Raji (cell line): ENCODE data around the gene CNEP1R1.
A peak's percentile ranks its signal among the peaks of the same experiment; 100 is the strongest.

Experiments used
- POLR2A ChIP-seq: IDR thresholded peaks from 2 replicates; pipeline ENCODE4 v1.6.1; 2011; ENCODE audit warnings: low read depth, low read length, control low read depth; ENCODE audit not compliant: insufficient read depth

The CNEP1R1 gene

DNA sequence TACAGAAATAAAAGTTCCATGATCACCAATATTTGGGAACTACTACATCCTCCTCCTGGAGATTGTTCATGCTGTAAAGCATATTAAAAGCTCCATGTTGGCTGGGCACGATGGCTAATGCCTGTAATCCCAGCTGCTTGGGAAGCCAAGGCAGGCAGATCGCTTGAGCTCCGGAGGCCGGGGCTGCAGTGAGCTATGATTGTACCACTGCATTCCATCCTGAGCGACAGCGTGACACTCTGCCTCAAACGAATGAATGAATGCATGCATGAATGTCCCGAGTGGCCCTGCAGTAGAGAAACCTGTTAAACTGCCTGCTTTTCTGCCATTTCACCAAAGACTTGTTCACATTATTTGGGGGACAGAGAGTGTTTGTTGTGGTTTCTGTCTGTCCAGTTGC is 15.0 kb downstream of the CNEP1R1 start:
- TF ChIP-seq POLR2A: no peak

DNA sequence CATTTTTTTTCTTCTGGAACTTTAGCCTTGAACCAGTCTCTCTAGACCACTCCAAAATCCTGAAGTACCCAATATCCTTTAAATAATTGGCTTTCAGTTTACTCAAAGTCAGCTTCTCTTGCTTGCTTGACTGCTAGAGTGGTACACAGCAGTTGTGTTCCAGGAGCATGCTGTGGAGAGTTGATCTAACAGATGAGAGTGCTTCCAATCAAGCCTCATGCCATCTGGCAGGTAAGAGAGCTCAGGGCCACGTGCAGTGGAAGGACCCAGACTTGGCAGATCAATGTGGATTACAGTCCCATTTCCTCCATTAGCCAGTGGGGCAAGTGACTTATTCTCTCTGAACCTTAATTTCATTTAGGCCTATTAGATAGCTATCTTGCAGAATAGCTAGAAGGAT is 15.7 kb downstream of the CNEP1R1 start:
- no peak for TF ChIP-seq POLR2A

DNA sequence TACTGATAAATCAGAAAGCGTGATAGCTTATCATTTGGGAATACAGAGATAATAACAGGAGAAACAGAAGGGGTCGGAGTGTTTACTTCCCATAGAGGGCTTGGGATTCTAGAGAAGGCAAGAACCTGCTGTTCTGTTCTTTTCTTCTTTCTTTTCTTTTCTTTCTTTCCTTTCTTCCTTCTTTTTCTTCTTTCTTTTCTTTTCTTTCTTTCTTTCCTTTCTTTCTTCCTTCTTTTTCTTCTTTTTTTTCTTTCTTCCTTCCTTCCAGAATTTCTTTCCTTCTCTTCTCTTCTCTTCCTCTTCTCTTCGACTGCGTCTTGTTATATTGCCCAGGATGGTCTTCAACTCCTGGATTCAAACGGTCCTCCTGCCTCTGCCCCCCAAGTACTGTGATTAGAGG is 18.3 kb downstream of the CNEP1R1 start:
- TF ChIP-seq POLR2A: no peak

DNA sequence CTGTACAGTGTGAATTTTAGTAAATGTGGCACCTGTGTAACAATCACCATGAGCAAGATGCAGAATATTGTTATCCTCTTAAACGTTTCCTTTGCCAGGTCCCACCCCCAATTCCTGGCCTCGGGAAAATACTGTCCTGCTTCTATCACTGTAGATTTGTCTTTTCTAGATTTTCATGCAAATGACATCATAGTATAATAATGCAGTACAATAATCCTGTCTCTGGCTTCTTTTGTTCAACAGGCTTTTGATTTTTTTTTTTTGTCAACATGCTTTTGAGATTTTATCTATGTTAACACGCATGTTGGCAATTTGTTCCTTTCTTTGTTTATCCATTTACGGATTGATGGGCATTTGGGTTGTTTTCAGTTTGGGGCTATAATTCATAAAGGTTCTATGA is 20.4 kb downstream of the CNEP1R1 start:
- no peak for TF ChIP-seq POLR2A

DNA sequence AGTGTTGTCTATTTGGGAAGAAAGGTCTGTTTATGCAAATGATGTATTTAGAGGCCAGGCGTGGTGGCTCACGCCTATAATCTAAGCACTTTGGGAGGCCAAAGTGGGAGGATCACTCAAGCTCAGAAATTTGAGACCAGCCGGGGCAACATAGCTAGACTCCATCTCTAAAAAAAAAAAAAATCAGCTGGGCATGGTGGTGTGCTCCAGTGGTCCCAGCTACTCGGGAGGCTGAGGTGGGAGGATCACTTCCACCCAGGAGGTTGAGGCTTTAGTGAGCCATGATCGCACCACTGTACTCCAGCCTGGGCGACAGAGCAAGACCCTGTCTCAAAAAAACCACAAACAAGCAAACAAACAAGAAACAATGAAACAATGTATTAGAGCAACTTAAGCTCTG is 21.8 kb downstream of the CNEP1R1 start:
- TF ChIP-seq POLR2A: no peak

DNA sequence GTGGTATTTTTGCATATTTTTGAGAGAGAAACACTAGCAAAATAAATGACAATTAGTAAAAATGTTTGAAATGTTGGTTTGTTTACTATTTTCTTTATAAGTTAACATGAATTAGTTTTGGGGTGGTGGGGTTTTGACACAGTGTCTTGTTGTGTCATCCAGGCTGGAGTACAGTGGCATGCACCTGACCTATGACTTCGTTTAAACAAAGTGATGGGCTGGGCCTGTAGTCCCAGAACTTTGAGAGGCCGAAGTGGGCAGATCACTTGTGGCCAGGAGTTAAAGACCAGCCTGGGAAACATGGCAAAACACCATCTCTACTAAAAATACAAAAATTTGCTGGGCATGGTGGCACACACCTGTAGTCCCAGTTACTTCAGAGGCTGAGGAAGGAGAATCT is 22.8 kb downstream of the CNEP1R1 start:
- no peak for TF ChIP-seq POLR2A

DNA sequence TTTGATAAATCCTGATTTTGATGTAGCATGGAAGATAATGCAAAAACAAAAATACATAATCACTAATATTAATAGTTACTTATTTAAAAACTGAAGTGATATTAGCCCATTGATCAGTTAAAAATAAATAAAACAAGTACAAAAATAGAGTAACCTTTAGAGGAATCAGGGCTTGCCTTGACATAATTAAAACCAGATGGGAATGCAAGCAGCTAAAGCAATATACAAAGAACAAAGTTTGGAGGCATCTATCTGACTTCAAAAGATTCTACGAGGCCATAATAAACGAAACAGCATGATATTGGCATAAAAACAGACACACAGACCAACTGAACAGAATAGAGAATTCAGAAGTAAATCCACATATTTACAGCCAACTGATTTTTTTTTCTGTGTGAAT is 25.8 kb downstream of the CNEP1R1 start:
- no peak for TF ChIP-seq POLR2A

DNA sequence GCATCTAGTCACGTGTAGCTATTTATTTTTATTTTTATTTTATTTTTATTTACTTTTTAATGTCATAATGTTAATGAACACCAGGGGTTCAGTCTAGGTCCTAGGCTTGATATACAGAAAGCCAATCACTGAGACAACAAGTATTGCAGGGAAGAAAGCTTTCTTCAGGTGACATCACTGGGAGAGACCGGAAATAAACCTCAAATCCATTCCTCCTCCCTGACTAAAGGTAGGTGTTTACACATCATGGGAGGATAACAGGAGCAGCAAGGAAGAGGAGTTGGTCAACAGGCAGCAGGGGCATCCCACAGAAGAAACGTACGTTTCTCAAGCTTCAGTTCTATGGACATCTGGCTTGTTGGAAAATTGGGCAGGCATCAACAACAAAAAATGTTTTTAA is 31.2 kb downstream of the CNEP1R1 start:
- TF ChIP-seq POLR2A: no peak

DNA sequence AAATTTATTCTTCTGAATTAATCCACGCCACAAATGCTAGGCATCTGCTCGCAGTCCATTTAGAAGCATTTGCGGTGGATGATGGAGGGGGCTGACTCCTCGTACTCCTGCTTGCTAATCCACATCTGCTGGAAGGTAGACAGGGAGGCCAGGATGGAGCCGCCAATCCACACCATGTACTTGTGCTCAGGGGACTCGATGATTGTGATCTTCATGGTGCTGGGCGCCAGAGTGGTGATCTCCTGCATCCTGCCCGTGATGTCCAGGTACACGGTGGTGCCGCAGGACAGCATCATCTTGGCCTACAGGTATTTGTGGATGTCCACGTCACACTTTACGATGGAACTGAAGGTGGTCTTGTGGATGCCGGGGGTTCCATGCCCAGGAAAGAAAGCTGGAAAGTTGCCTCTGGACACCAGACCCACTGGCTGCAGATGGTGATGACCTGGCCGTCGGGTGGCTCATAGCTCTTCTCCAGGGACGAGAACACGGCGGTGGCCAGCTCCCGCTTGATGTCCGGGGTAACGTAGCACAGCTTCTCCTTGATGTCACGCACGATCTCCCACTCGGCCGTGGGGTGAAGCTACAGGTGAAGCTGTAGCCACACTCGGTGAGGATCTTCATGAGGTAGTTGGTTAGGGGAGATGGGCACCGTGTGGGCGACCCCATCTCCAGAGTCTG is 33.2 kb downstream of the CNEP1R1 start:
- no peak for TF ChIP-seq POLR2A

DNA sequence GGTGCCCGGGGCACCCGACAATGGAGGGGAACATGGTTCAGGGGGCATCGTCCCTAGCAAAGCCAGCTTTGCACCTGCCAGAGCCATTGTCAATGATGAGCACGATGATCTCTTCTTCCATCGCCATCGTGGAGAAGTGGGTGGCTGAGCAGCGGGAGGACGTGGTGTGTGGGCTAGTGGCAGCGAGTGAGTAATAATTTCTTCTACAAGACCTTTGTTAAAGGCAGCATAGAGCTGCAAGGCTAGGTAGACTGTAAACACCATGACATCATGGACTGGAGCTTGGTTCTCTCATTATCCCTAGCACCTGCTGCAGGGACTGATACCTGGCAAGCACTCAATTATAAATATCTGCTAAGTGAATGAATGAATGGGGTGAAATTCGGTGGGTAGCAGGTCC is 34.1 kb downstream of the CNEP1R1 start:
- TF ChIP-seq POLR2A: no peak

DNA sequence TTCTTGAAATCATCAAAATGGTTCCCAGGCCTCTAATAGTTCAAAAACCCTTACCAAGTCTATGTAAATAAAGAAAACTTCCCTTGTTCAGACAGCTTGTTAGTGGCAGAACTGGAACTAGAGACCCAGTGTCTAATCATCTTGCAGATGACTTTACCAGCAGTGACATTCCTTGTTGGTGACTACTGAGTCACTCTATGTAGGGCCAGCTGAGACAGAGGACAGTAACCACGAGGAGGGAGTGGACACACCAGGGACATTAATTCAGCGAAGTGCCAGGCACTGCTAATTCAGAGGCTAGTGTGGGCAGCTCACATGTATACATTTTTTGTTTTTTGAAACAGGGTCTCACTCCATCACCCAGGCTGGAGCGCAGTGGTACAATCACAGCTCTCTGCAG is 34.6 kb downstream of the CNEP1R1 start:
- TF ChIP-seq POLR2A: no peak

DNA sequence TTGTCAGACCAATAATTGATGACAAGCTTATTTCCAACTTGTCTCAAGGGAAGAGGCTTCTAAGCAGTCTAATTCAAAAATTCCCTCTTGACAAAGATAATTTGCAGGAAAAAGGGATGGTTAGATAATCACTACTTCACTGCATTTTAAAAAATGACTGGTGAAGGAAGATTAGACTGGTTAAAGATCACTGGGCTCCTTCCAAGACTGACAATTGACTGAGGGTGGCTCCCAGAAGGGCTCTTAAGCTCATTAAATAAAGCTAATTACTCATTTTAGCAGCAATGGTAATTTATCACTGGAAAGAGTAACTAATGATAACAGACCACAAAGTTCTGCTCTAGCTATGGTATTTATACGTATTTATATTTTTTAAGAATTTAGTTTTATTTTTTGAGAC is 36.3 kb downstream of the CNEP1R1 start:
- TF ChIP-seq POLR2A: no peak

DNA sequence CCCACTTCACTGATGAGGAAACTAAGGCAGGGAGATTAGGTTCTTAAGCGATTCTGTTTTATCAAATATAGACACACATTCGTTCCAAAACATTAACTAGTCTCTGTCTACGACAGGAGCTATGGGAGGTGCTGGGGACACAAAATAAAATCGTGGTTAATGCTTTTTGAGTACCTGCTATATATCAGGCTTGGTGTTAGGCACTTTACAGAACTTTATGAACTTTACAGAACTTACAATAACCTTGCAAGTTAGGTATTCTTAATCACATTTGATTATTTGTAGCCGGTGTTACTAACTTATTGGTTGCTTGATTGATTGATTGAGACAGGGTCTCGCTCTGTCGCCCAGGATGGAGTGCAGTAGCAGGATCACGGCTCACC is 40.2 kb downstream of the CNEP1R1 start:
- no peak for TF ChIP-seq POLR2A

DNA sequence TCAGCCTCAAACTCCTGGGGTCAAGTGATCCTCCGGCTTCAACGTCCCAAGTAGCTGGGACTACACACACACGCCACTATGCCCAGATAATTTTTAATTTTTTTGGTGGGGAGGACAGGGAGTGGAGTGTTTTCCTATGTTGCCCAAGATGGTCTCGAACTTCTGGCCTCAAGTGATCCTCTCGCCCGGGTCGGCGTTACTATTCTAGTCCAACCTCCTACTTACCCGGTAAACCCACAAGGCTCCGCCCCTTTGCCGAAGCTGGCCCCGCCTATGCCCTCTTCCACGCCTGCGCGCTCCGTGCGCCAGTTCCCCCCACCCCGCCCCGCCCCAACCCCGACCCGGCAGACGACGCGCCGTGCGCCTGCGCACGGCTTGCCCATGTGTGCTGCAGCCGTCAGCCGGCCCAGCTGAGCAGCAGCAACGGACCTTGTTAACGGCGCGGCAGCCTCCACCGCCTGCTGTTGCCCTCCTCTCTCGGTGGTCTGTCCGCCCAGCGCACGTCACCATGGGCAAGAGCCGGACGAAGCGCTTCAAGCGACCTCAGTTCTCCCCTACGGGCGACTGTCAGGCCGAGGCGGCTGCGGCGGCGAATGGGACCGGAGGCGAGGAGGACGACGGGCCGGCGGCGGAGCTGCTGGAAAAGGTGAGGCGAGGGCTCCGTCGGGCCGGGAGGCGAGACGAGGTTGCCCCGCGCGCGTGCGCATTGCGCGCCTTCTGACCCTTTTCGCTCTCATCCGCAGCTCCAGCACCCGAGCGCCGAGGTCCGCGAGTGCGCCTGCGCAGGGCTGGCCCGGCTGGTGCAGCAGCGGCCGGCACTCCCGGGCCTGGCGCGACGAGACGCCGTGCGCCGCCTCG is 40.8 kb downstream of the CNEP1R1 start, which contains the start of gene HEATR3:
Gene HEATR3, plus strand, starts transcription at position 347 of the 858 bp plus-strand sequence. Its CDS starts 162 bp downstream, at position 509.
- peak; percentile 90 for TF ChIP-seq POLR2A

DNA sequence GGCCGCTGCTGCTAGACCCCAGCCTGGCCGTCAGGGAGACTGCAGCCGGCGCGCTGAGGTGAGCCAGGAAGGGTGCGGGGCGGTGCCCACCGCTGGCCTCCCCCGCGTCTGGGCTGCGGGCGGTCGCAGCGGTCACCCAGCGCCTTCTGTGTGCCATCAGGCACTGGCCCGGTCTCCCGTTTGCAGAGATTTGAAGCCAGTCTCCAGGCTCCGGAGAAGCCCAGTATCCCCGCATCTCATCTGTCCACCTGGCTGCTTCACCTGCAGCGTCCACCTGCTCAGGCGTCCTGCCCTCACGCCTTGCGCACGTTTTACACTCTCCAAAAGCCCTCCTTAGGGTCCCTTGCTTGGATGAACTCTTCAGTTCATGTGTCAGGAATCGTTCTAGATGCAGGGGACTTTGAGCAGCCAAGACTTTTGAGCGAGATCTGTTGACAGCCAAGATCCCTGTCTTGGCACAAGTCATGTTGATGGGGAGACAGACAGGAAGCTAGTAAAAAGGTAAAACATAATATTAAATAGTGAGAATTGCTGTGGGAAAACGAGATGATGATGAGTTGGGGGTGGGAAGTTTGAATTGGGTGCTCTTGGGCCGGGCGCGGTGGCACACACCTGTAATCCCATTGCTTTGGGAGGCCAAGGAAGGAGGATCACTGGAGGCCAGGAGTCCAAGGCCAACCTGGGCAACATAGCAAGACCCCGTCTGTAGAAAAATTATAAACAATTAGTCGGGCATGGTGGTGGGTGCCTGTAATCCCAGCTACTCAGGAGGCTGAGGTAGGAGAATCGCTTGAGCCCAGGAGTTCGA is 41.7 kb downstream of the CNEP1R1 start:
- TF ChIP-seq POLR2A: no peak
